Effector memory CD4-positive, alpha-beta T cell (primary cell): ENCODE results near the gene APOBEC3B.
A peak's percentile ranks its signal among the peaks of the same experiment; 100 is the strongest.

Source experiments
- DNase-seq, 3 donors: peaks; one replicate each; pipeline ENCODE4 v3.0.0-alpha.2; 2020
- H3K27ac ChIP-seq: 2 replicates; pipeline ENCODE4 v1.7.0; 2013; ENCODE audit warnings: mild to moderate bottlenecking, low read length, moderate library complexity; ENCODE audit not compliant: insufficient read depth, poor library complexity, severe bottlenecking
- H3K27me3 ChIP-seq: replicated peaks from 2 replicates; pipeline ENCODE4 v1.7.0; 2013; ENCODE audit warnings: mild to moderate bottlenecking, low read length; ENCODE audit not compliant: insufficient read depth, control insufficient read depth, poor library complexity, severe bottlenecking
- H3K36me3 ChIP-seq: 2 replicates; pipeline ENCODE4 v1.7.0; 2013; ENCODE audit warnings: mild to moderate bottlenecking, low read length, moderate library complexity; ENCODE audit not compliant: control insufficient read depth, insufficient read depth
- H3K4me1 ChIP-seq: 2 replicates; pipeline ENCODE4 v1.7.0; 2013; ENCODE audit warnings: low read length, mild to moderate bottlenecking; ENCODE audit not compliant: control insufficient read depth, insufficient read depth, poor library complexity, severe bottlenecking
- H3K4me3 ChIP-seq: 2 replicates; pipeline ENCODE4 v1.7.0; 2013; ENCODE audit warnings: low read length, low read depth, mild to moderate bottlenecking; ENCODE audit not compliant: insufficient read depth, poor library complexity, severe bottlenecking
- H3K9me3 ChIP-seq: 2 replicates; pipeline ENCODE4 v1.7.0; 2013; ENCODE audit warnings: mild to moderate bottlenecking, low read length, moderate library complexity; ENCODE audit not compliant: control insufficient read depth

APOBEC3B gene

GRCh38 chr22:38966380-38966702 lies 15.8 kb upstream of the APOBEC3B start:
- Histone ChIP-seq H3K4me1 (no peaks in the 10 kb centered on the region), H3K27ac (no peak overlapping the region), H3K27me3 (no peaks in the 10 kb centered on the region), H3K36me3 (no peaks in the 10 kb centered on the region), H3K4me3 (no peak overlapping the region), H3K9me3 (no peaks in the 10 kb centered on the region)
- no peak for DNase-seq

GRCh38 chr22:38966942-38967341 lies 15.2 kb upstream of the APOBEC3B start:
- H3K36me3 ChIP-seq = no peaks in the 10 kb centered on the region
- no peaks in the 10 kb centered on the region for H3K4me1 ChIP-seq
- H3K4me3 ChIP-seq = no peak overlapping the region
- DNase-seq = no peak
- H3K9me3 ChIP-seq = no peaks in the 10 kb centered on the region
- no peaks in the 10 kb centered on the region for H3K27me3 ChIP-seq
- no peak overlapping the region for H3K27ac ChIP-seq

GRCh38 chr22:38967451-38968450 lies 14.4 kb upstream of the APOBEC3B start:
- no peak for DNase-seq
- Histone ChIP-seq H3K4me1 (no peaks in the 10 kb centered on the region), H3K27ac (no peak overlapping the region)

GRCh38 chr22:38968801-38969200 lies 13.3 kb upstream of the APOBEC3B start:
- Histone ChIP-seq H3K36me3 (no peaks in the 10 kb centered on the region), H3K27ac (no peak overlapping the region), H3K9me3 (no peaks in the 10 kb centered on the region), H3K27me3 (no peaks in the 10 kb centered on the region), H3K4me3 (no peak overlapping the region), H3K4me1 (peaks cover 5% of the 10 kb centered on the region)
- DNase-seq = no peak

More at GRCh38 chr22:38967451-38968450, 14.4 kb upstream of the APOBEC3B start:
- H3K27me3 ChIP-seq = no peaks in the 10 kb centered on the region
- H3K9me3 ChIP-seq = no peaks in the 10 kb centered on the region
- no peaks in the 10 kb centered on the region for H3K36me3 ChIP-seq
- no peak overlapping the region for H3K4me3 ChIP-seq

GRCh38 chr22:38970551-38970950 lies 11.6 kb upstream of the APOBEC3B start:
- H3K4me3 ChIP-seq = no peak overlapping the region
- no peak for DNase-seq
- H3K27me3 ChIP-seq = no peaks in the 10 kb centered on the region
- H3K4me1 ChIP-seq = peaks cover 5% of the 10 kb centered on the region
- no peak overlapping the region for H3K27ac ChIP-seq
- H3K9me3 ChIP-seq = no peaks in the 10 kb centered on the region
- no peaks in the 10 kb centered on the region for H3K36me3 ChIP-seq

- no peaks in the 10 kb centered on the region for H3K36me3 ChIP-seq
- no peak overlapping the region for H3K4me3 ChIP-seq
- H3K4me1 ChIP-seq = peaks cover 5% of the 10 kb centered on the region
- no peaks in the 10 kb centered on the region for H3K9me3 ChIP-seq
- H3K27me3 ChIP-seq = no peaks in the 10 kb centered on the region
- no peak for DNase-seq
- H3K27ac ChIP-seq = no peak overlapping the region
Measured at GRCh38 chr22:38971202-38971601, 10.9 kb upstream of the APOBEC3B start.

GRCh38 chr22:38971791-38972190 lies 10.4 kb upstream of the APOBEC3B start:
- no peak for DNase-seq
- Histone ChIP-seq H3K36me3 (no peaks in the 10 kb centered on the region), H3K27ac (no peak overlapping the region), H3K27me3 (no peaks in the 10 kb centered on the region), H3K4me3 (no peak overlapping the region), H3K4me1 (peaks cover 5% of the 10 kb centered on the region), H3K9me3 (no peaks in the 10 kb centered on the region)

- Histone ChIP-seq H3K4me3 (no peak overlapping the region), H3K27me3 (no peaks in the 10 kb centered on the region), H3K4me1 (peaks cover 5% of the 10 kb centered on the region), H3K27ac (no peak overlapping the region), H3K9me3 (no peaks in the 10 kb centered on the region), H3K36me3 (no peaks in the 10 kb centered on the region)
- no peak for DNase-seq
Measured at GRCh38 chr22:38972558-38972957, 9.6 kb upstream of the APOBEC3B start.

GRCh38 chr22:38973289-38974169 lies 8.6 kb upstream of the APOBEC3B start:
- peak in 2 of 3 donors; percentile 13 to 16 for DNase-seq
- no peaks in the 10 kb centered on the region for H3K36me3 ChIP-seq
- no peaks in the 10 kb centered on the region for H3K9me3 ChIP-seq
- H3K27ac ChIP-seq = no peak overlapping the region
- H3K4me3 ChIP-seq = no peak overlapping the region
- H3K27me3 ChIP-seq = no peaks in the 10 kb centered on the region
- peaks cover 5% of the 10 kb centered on the region for H3K4me1 ChIP-seq
